ENCODE results near the gene CEP250. TPM values are rescaled to one million over a fixed set of nuclear protein-coding genes. Genes with fewer than 3 reads are reported as not detected.

Gene CEP250
- polyA plus RNA-seq, 1 donor from 2014 or later: 22.0 TPM

DNA sequence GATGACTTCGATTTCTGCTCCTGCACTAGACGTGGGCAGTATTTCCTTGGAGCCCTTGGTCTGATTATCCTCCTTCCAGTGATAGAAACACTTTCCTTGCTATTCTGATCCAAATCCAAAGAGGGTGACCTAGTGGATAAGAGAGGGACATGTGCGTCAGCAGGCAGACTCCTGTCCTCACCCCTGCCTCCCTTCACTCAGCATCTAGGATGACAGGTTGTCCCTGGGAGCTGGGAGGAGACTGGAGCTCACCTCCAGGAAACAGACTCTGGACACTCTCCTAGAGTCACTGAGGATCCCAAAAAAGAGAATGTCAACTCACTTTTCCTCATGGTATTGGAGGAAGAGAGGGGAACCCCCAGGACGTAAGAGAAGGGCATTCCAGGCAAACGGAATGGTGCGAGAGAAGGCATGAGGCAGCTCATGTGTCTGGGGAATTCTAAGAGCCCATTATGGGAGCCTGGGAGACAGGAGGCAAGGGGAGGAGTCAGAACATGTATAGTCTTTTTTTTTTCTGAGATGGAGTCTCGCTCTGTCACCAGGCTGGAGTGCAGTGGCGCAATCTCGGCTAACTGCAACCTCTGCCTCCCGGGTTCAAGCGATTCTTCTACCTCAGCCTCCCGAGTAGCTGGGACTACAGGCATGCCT, 71.8 kb downstream of the CEP250 start:
- no peak overlapping the region for H3K4me2 ChIP-seq (ENCODE audit: low read length)
- no peaks in the 10 kb centered on the region for H3K9me2 ChIP-seq (ENCODE audit: insufficient read depth, low read length)
- no peaks in the 10 kb centered on the region for H3K79me2 ChIP-seq (replicated peaks; ENCODE audit: insufficient read depth, low read length)
- H4K20me1 ChIP-seq (ENCODE audit: insufficient read depth): no peaks in the 10 kb centered on the region
- H3K9ac ChIP-seq (ENCODE audit: low read length): no peak overlapping the region
- H3K36me3 ChIP-seq (ENCODE audit: insufficient read depth, low read length): no peaks in the 10 kb centered on the region
- no peak overlapping the region for H2AFZ ChIP-seq (ENCODE audit: low read depth, low read length)
- no peaks in the 10 kb centered on the region for H3F3A ChIP-seq (ENCODE audit: insufficient read depth, low read length, poor library complexity, severe bottlenecking)
- H3K27me3 ChIP-seq (ENCODE audit: insufficient read depth, low read depth, low read length): no peaks in the 10 kb centered on the region
- TF ChIP-seq RAD21 (conservative IDR thresholded peaks at IDR 0.05) (no peak), EP300 (conservative IDR thresholded peaks at IDR 0.05; ENCODE audit: poor library complexity, severe bottlenecking) (no peak), REST (IDR thresholded peaks at IDR 0.05; ENCODE audit: borderline replicate concordance) (no peak), SMC3 (conservative IDR thresholded peaks at IDR 0.05; ENCODE audit: poor library complexity) (no peak), CTCF (IDR thresholded peaks at IDR 0.05; ENCODE audit: poor library complexity, severe bottlenecking) (no peak), EZH2 (IDR thresholded peaks at IDR 0.05; ENCODE audit: borderline replicate concordance, insufficient read depth, low read length, poor library complexity, severe bottlenecking) (no peak), POLR2AphosphoS5 (IDR thresholded peaks at IDR 0.05) (no peak), TAF1 (IDR thresholded peaks at IDR 0.05; ENCODE audit: low read depth) (no peak), MXI1 (conservative IDR thresholded peaks at IDR 0.05; ENCODE audit: poor library complexity, severe bottlenecking) (no peak)
- H3K4me3 ChIP-seq (ENCODE audit: low read length): no peak overlapping the region
- H3K27ac ChIP-seq (ENCODE audit: low read length): no peak overlapping the region
- no peaks in the 10 kb centered on the region for H3K9me3 ChIP-seq (ENCODE audit: low read length)

DNA sequence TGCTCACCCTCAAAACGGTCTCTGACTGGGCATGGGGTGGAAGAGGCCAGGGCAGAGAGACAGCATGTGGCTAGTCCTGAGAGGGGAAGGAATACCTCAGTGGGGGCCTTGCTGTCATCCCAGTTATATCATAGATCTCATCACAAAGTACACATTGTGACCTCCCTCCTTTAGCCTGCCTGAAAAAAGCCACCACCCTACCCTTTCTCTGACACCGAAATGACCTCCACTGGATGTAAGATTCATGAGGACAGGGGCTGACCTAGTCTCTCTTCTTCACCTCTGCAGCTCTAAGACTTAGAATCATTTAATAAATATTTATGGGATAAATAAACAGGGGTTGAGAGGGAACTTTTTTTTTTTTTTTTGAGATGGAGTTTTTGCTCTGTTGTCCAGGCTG, 74.2 kb downstream of the CEP250 start, which contains the start of gene C20orf173:
TSS of gene C20orf173 (minus strand) at position 101 of the 400 bp plus-strand sequence. CDS start 279 bp downstream, outside the sequence.
- H2AFZ ChIP-seq (ENCODE audit: low read depth, low read length): no peak within 1 kb of the TSS
- no peaks in the 10 kb centered on the region for H3K27me3 ChIP-seq (ENCODE audit: insufficient read depth, low read depth, low read length)
- no peaks in the 10 kb centered on the region for H3F3A ChIP-seq (ENCODE audit: insufficient read depth, low read length, poor library complexity, severe bottlenecking)
- H3K4me2 ChIP-seq (ENCODE audit: low read length): no peak within 1 kb of the TSS
- no peak within 1 kb of the TSS for H3K27ac ChIP-seq (ENCODE audit: low read length)
- H3K9me2 ChIP-seq (ENCODE audit: insufficient read depth, low read length): no peaks in the 10 kb centered on the region
- H4K20me1 ChIP-seq (ENCODE audit: insufficient read depth): no peaks in the 10 kb centered on the region
- TF ChIP-seq REST (IDR thresholded peaks at IDR 0.05; ENCODE audit: borderline replicate concordance) (no peak), RAD21 (conservative IDR thresholded peaks at IDR 0.05) (no peak), TAF1 (IDR thresholded peaks at IDR 0.05; ENCODE audit: low read depth) (no peak), POLR2AphosphoS5 (IDR thresholded peaks at IDR 0.05) (no peak), MXI1 (conservative IDR thresholded peaks at IDR 0.05; ENCODE audit: poor library complexity, severe bottlenecking) (no peak), CTCF (IDR thresholded peaks at IDR 0.05; ENCODE audit: poor library complexity, severe bottlenecking) (no peak), EZH2 (IDR thresholded peaks at IDR 0.05; ENCODE audit: borderline replicate concordance, insufficient read depth, low read length, poor library complexity, severe bottlenecking) (no peak), SMC3 (conservative IDR thresholded peaks at IDR 0.05; ENCODE audit: poor library complexity) (no peak), EP300 (conservative IDR thresholded peaks at IDR 0.05; ENCODE audit: poor library complexity, severe bottlenecking) (no peak)
- no peaks in the 10 kb centered on the region for H3K79me2 ChIP-seq (replicated peaks; ENCODE audit: insufficient read depth, low read length)
- H3K9ac ChIP-seq (ENCODE audit: low read length): no peak within 1 kb of the TSS
- no peaks in the 10 kb centered on the region for H3K9me3 ChIP-seq (ENCODE audit: low read length)
- no peaks in the 10 kb centered on the region for H3K36me3 ChIP-seq (ENCODE audit: insufficient read depth, low read length)
- H3K4me3 ChIP-seq (ENCODE audit: low read length): no peak within 1 kb of the TSS

All from neural cell (in vitro differentiated cells).